Esophagus muscularis mucosa (tissue), 4 donors: Measurements from ENCODE around the gene PTX4. TPM values are rescaled to one million over a fixed set of nuclear protein-coding genes. Genes with fewer than 3 reads are reported as not detected.

Experiments used
- DNase-seq: peaks from one replicate; pipeline ENCODE4 v3.0.0-alpha.2; 2017; ENCODE audit errors: extremely low spot score
- H3K27ac ChIP-seq, 4 donors: fragments of 200-600 bp; sonication (generic); replicated peaks in 1 of 4; 1 replicate in 3 of 4; 2 replicates in 1 of 4; pipeline ENCODE4 v1.5.1; 2016 to 2019; ENCODE audit warnings: mild to moderate bottlenecking in 1 of 4
- H3K27me3 ChIP-seq, 4 donors: fragments of 200-600 bp; sonication (generic); one replicate each; pipeline versions ENCODE4 v1.5.1 to v1.6.0; 2016 to 2019
- H3K36me3 ChIP-seq, 4 donors: fragments of 200-600 bp; sonication (generic); one replicate each; pipeline ENCODE4 v1.5.1; 2016 to 2019
- H3K4me1 ChIP-seq, 4 donors: fragments of 200-600 bp; sonication (generic); one replicate each; pipeline ENCODE4 v1.5.1; 2016 to 2019
- H3K4me3 ChIP-seq, 4 donors: fragments of 200-600 bp; sonication (generic); 1 replicate in 2 of 4; 2 replicates in 2 of 4; pipeline ENCODE4 v1.5.1; 2016 to 2019; ENCODE audit warnings: mild to moderate bottlenecking in 4 of 4, moderate library complexity in 1 of 4
- H3K9me3 ChIP-seq, 4 donors: fragments of 200-600 bp; sonication (generic); 1 replicate in 3 of 4; 2 replicates in 1 of 4; pipeline ENCODE4 v1.5.1; 2016 to 2019
- CTCF ChIP-seq, 3 experiments: fragments of 200-600 bp in 2 of 3; fragments of 450-650 bp in 1 of 3; sonication (generic) in 2 of 3; IDR thresholded peaks; one replicate each; pipeline ENCODE4 v1.5.1; 2017 to 2019; ENCODE audit warnings: antibody characterized with exemption in 3 of 3, mild to moderate bottlenecking in 2 of 3, moderate library complexity in 1 of 3
- EP300 ChIP-seq: sonication (generic); formaldehyde crosslinking; IDR thresholded peaks from one replicate; pipeline ENCODE4 v1.6.1; 2017; ENCODE audit warnings: antibody characterized with exemption
- POLR2A ChIP-seq: fragments of 450-650 bp; IDR thresholded peaks from one replicate; pipeline ENCODE4 v1.6.1; 2017; ENCODE audit warnings: antibody characterized with exemption, moderate library complexity, mild to moderate bottlenecking, low read depth
- POLR2AphosphoS5 ChIP-seq, 2 donors: sonication (generic); formaldehyde crosslinking; IDR thresholded peaks; one replicate each; pipeline ENCODE4 v1.6.1; 2017; ENCODE audit warnings: antibody characterized with exemption in 2 of 2
- WGBS: methylation state at CpG from one replicate; pipeline ENCODE4 v1.1.5; 2018; 5-methylcytosine and 5-hydroxymethylcytosine counted together
- intact Hi-C: fragments of 100-400 bp; cut with DNase I; formaldehyde crosslinking; loops from one replicate; pipeline ENCODE4 v1.15.1; 2023
- total RNA-seq, 4 donors: library from RNA; depleted of rRNA; stranded (reverse); fragments of >200 nt; gene quantifications; one replicate each; pipeline versions ENCODE4 v1.1.0 to v1.2.1, GENCODE V29; 2016

The PTX4 gene
- total RNA-seq = under 1 TPM in 3 of 4 donors, not detected in 1; 0.39 to 0.75 (median 0.66) TPM

- 73% methylated on average over 19 of the region's 19 CpGs for WGBS
- no peak for DNase-seq
- TF ChIP-seq EP300 = no peak
- no peak for TF ChIP-seq POLR2A
- Histone ChIP-seq H3K27me3 (no peaks in the 10 kb centered on the region), H3K4me1 (peaks cover 6 to 9% (median 7%) of the 10 kb centered on the region in 4 donors), H3K4me3 (no peak within 1 kb of the TSS), H3K36me3 (no peaks in the 10 kb centered on the region), H3K27ac (no peak within 1 kb of the TSS), H3K9me3 (no peaks in the 10 kb centered on the region)
- intact Hi-C loops = no loop called here
These were observed at the start of gene PTX4 for GRCh38 chr16:1488619-1489018. Gene PTX4, minus strand, starts transcription at chr16:1488944. Its CDS starts 35 bp downstream, at chr16:1488909.

GRCh38 chr16:1537763-1538289 is 49.1 kb upstream of the PTX4 start:
- WGBS = 82% methylated on average over 14 of the region's 26 CpGs
- Histone ChIP-seq H3K4me1 (peaks cover 62 to 95% (median 77%) of the 10 kb centered on the region in 4 donors), H3K27ac (peak overlapping the region in 3 of 4 donors; percentile 84 to 87 (median 86)), H3K27me3 (no peaks in the 10 kb centered on the region), H3K36me3 (peaks cover 19 to 78% (median 76%) of the 10 kb centered on the region in 4 donors), H3K4me3 (peak overlapping the region; percentile 64 to 71 (median 65)), H3K9me3 (no peaks in the 10 kb centered on the region)
- no peak for TF ChIP-seq CTCF (IDR thresholded peaks at IDR 0.05)
- TF ChIP-seq POLR2A = no peak
- TF ChIP-seq EP300 = no peak
- no peak for TF ChIP-seq POLR2AphosphoS5 (IDR thresholded peaks at IDR 0.05)
- intact Hi-C loops = no loop called here
- no peak for DNase-seq

GRCh38 chr16:1537138-1537577 is 48.4 kb upstream of the PTX4 start:
- Histone ChIP-seq H3K4me1 (peaks cover 62 to 95% (median 77%) of the 10 kb centered on the region in 4 donors), H3K27me3 (no peaks in the 10 kb centered on the region), H3K9me3 (no peaks in the 10 kb centered on the region), H3K27ac (peak overlapping the region; percentile 84 to 90 (median 86)), H3K4me3 (peak overlapping the region; percentile 64 to 71 (median 65)), H3K36me3 (peaks cover 15 to 71% (median 69%) of the 10 kb centered on the region in 4 donors)
- 84% methylated on average over 14 of the region's 27 CpGs for WGBS
- TF ChIP-seq POLR2AphosphoS5 (IDR thresholded peaks at IDR 0.05) = peak in 1 of 2 donors; percentile 5
- TF ChIP-seq POLR2A = no peak
- DNase-seq = no peak
- intact Hi-C loops = no loop called here

- peaks cover 10 to 66% (median 64%) of the 10 kb centered on the region in 4 donors for H3K36me3 ChIP-seq
- no peak for DNase-seq
- WGBS = 88% methylated on average over 12 of the region's 13 CpGs
- peak overlapping the region; percentile 64 to 71 (median 65) for H3K4me3 ChIP-seq
- intact Hi-C loops = no loop called here
- no peaks in the 10 kb centered on the region for H3K27me3 ChIP-seq
- H3K9me3 ChIP-seq = no peaks in the 10 kb centered on the region
- H3K27ac ChIP-seq = peak overlapping the region; percentile 84 to 90 (median 86)
- peaks cover 62 to 95% (median 77%) of the 10 kb centered on the region in 4 donors for H3K4me1 ChIP-seq
- no peak for TF ChIP-seq CTCF (IDR thresholded peaks at IDR 0.05)
- TF ChIP-seq POLR2AphosphoS5 (IDR thresholded peaks at IDR 0.05) = no peak
- no peak for TF ChIP-seq POLR2A
- TF ChIP-seq EP300 = no peak
These were observed 47.9 kb upstream of the PTX4 start for GRCh38 chr16:1536601-1537000.

GRCh38 chr16:1535391-1536291 is 46.9 kb upstream of the PTX4 start:
- Histone ChIP-seq H3K27me3 (no peaks in the 10 kb centered on the region), H3K4me1 (peaks cover 59 to 95% (median 78%) of the 10 kb centered on the region in 4 donors)
- 62% methylated on average over 19 of the region's 39 CpGs for WGBS

More at GRCh38 chr16:1535391-1536291, 46.9 kb upstream of the PTX4 start:
- Histone ChIP-seq H3K4me3 (peak overlapping the region; percentile 64 to 71 (median 65)), H3K36me3 (peaks cover 9 to 56% (median 54%) of the 10 kb centered on the region in 4 donors), H3K27ac (peak overlapping the region; percentile 84 to 90 (median 86)), H3K9me3 (no peaks in the 10 kb centered on the region)
- DNase-seq = no peak
- intact Hi-C loops = no loop called here
- no peak for TF ChIP-seq EP300
- TF ChIP-seq POLR2AphosphoS5 (IDR thresholded peaks at IDR 0.05) = peak in 1 of 2 donors; percentile 5
